Measurements from ENCODE around the gene SMC1B. TPM values are rescaled to one million over a fixed set of nuclear protein-coding genes. Genes with fewer than 3 reads are reported as not detected.

The SMC1B gene
- polyA plus RNA-seq, 2 of the 4 experiments (the other 2 are of a cell fraction): 0.03 TPM; not detected in 1

DNA sequence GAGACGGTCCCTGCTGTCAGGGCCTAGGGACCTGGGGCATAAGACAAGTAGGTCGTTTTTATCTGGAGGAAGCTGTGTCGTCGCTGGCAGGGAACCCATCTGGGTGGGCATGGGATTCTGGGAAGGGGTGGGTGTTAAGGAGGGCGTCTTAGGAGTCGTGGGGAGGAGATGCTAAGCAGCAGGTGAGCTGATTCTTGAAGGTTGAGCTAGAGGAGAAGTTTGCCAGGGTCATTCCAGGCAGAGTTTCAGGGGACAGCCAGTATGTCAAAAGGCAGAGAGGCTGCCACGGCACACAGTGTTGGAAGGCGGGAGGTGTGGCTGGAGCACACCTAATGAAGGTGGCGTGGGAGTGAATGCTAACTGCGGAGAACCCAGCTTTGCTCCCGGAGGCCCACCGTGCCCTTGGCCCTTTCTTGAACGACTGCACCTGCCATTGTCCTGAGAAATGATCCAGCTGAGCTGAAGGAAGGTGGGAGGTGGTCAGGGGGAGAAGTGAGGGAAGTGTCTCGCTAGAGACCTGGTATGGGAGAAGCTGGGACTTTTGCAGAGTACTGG lies 102.3 kb downstream of the SMC1B start:
- WGBS (ENCODE audit: missing lambda C conversion rate): 85% methylated on average over 14 of the region's 14 CpGs
- DNase-seq (ENCODE audit: low read depth in 1 of 2, low spot score in 1 of 2): no peak
- CTCF ChIA-PET: no interaction called here
- Histone ChIP-seq H3K4me2 (peak overlapping the region; percentile 98), H3K4me1 (peaks cover 4% of the 10 kb centered on the region; the same call in 1 of the 3 replicates), H3K9me3 (no peaks in the 10 kb centered on the region), H3K27ac (no peak overlapping the region), H3K4me3 (peak overlapping the region; percentile 65; the same call in 1 of the 3 replicates)
- POLR2A ChIA-PET: no interaction called here
- FAIRE-seq: no peak
- no peak for ATAC-seq
- TF ChIP-seq, protein P1, sequence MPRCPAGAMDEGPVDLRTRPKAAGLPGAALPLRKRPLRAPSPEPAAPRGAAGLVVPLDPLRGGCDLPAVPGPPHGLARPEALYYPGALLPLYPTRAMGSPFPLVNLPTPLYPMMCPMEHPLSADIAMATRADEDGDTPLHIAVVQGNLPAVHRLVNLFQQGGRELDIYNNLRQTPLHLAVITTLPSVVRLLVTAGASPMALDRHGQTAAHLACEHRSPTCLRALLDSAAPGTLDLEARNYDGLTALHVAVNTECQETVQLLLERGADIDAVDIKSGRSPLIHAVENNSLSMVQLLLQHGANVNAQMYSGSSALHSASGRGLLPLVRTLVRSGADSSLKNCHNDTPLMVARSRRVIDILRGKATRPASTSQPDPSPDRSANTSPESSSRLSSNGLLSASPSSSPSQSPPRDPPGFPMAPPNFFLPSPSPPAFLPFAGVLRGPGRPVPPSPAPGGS (IDR thresholded peaks at IDR 0.05): no peak
- TF ChIP-seq NFE2L2 (conservative IDR thresholded peaks at IDR 0.05; ENCODE audit: low read length) (no peak), POLR2A (IDR thresholded peaks at IDR 0.05; ENCODE audit: low read length) (no peak), ZNF302 (CRISPR knock-in tag; IDR thresholded peaks at IDR 0.05) (no peak), ZSCAN20 (CRISPR knock-in tag; IDR thresholded peaks at IDR 0.05) (no peak), MAFK (IDR thresholded peaks at IDR 0.05; ENCODE audit: partially characterized antibody) (no peak), NPAS2 (CRISPR knock-in tag; IDR thresholded peaks at IDR 0.05; ENCODE audit: borderline replicate concordance) (no peak), TP53 (CRISPR knock-in tag; IDR thresholded peaks at IDR 0.05) (no peak), HOXB5 (CRISPR knock-in tag; IDR thresholded peaks at IDR 0.05) (no peak), SREBF2 (IDR thresholded peaks at IDR 0.05) (no peak), POLR2AphosphoS2 (conservative IDR thresholded peaks at IDR 0.05; ENCODE audit: low read length) (no peak), HEYL (CRISPR knock-in tag; IDR thresholded peaks at IDR 0.05) (no peak), CHD2 (IDR thresholded peaks at IDR 0.05; ENCODE audit: low read length, partially characterized antibody) (no peak), JUN (IDR thresholded peaks at IDR 0.05) (no peak), ELK1 (IDR thresholded peaks at IDR 0.05; ENCODE audit: low read depth, low read length) (no peak), HES2 (IDR thresholded peaks at IDR 0.05) (no peak)
- TF ChIP-seq, protein P2, sequence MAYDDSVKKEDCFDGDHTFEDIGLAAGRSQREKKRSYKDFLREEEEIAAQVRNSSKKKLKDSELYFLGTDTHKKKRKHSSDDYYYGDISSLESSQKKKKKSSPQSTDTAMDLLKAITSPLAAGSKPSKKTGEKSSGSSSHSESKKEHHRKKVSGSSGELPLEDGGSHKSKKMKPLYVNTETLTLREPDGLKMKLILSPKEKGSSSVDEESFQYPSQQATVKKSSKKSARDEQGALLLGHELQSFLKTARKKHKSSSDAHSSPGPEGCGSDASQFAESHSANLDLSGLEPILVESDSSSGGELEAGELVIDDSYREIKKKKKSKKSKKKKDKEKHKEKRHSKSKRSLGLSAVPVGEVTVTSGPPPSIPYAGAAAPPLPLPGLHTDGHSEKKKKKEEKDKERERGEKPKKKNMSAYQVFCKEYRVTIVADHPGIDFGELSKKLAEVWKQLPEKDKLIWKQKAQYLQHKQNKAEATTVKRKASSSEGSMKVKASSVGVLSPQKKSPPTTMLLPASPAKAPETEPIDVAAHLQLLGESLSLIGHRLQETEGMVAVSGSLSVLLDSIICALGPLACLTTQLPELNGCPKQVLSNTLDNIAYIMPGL (CRISPR knock-in tag; IDR thresholded peaks at IDR 0.05; ENCODE audit: borderline replicate concordance): no peak

GRCh38 chr22:45310331-45310976 lies 102.9 kb downstream of the SMC1B start:
- ChIA-PET CTCF (interaction anchor here (1.2 kb wide), 1 partner anchor 42 kb away, joined by 4 read pairs; no protein-coding TSS in a partner anchor), POLR2A (no interaction called here)
- Histone ChIP-seq H3K4me1 (peaks cover 4% of the 10 kb centered on the region; the same call in 1 of the 3 replicates), H3K27ac (peak overlapping the region; percentile 69 to 89), H3K4me2 (peak overlapping the region; percentile 98), H3K4me3 (peak overlapping the region; percentile 65), H3K9me3 (no peaks in the 10 kb centered on the region)
- DNase-seq (ENCODE audit: low read depth in 1 of 2, low spot score in 1 of 2): no peak
- no peak for FAIRE-seq
- no peak for TF ChIP-seq NFE2L2 (conservative IDR thresholded peaks at IDR 0.05; ENCODE audit: low read length)
- TF ChIP-seq SREBF2 (IDR thresholded peaks at IDR 0.05): no peak
- no peak for TF ChIP-seq CHD4 (IDR thresholded peaks at IDR 0.05; ENCODE audit: borderline replicate concordance)
- no peak for TF ChIP-seq HES2 (IDR thresholded peaks at IDR 0.05)
- no peak for TF ChIP-seq ZSCAN20 (CRISPR knock-in tag; IDR thresholded peaks at IDR 0.05)
- TF ChIP-seq, protein P2 (CRISPR knock-in tag; IDR thresholded peaks at IDR 0.05; ENCODE audit: borderline replicate concordance): no peak
- no peak for TF ChIP-seq HDAC2 (IDR thresholded peaks at IDR 0.05)
- TF ChIP-seq, protein P1 (IDR thresholded peaks at IDR 0.05): no peak
- TF ChIP-seq POLR2A (IDR thresholded peaks at IDR 0.05; ENCODE audit: low read length): no peak
- TF ChIP-seq HEYL (CRISPR knock-in tag; IDR thresholded peaks at IDR 0.05): no peak
- TF ChIP-seq BHLHE40 (IDR thresholded peaks at IDR 0.05; ENCODE audit: low read depth, low read length): no peak
- no peak for ATAC-seq
- 57% methylated on average over 19 of the region's 33 CpGs for WGBS (ENCODE audit: missing lambda C conversion rate)

Data from A549 (cell line).